ENCODE results near the gene CCNB2. TPM values are rescaled to one million over a fixed set of nuclear protein-coding genes. Genes with fewer than 3 reads are reported as not detected.

CCNB2 gene
- total RNA-seq, 1 experiment from 2014 or later: 99.2 TPM

- CTCF ChIA-PET: no interaction called here
- no peak overlapping the region for H2AFZ ChIP-seq
- H3K27me3 ChIP-seq (ENCODE audit: insufficient read depth, low read depth): no peaks in the 10 kb centered on the region
- peaks cover 29% of the 10 kb centered on the region; the same call in 1 of the 2 replicates for H3F3A ChIP-seq (ENCODE audit: insufficient read depth, low read depth)
- BruUV-seq (replicated peaks): no TSS peak
- no peaks in the 10 kb centered on the region for H3K9me2 ChIP-seq (ENCODE audit: insufficient read depth)
- H3K4me1 ChIP-seq (replicated peaks; ENCODE audit: insufficient read depth): peaks cover 17% of the 10 kb centered on the region
- H3K4me3 ChIP-seq: no peak overlapping the region
- no peak for DNase-seq
- TF ChIP-seq EZH2 (IDR thresholded peaks at IDR 0.05; ENCODE audit: low read depth): no peak
- no peak for TF ChIP-seq CTCF (conservative IDR thresholded peaks at IDR 0.05)
- H3K79me2 ChIP-seq (ENCODE audit: low read depth): no peaks in the 10 kb centered on the region; the same call in 1 of the 2 replicates
- no peaks in the 10 kb centered on the region for H3K9me3 ChIP-seq (ENCODE audit: insufficient read depth, low read depth)
- POLR2A ChIA-PET (ENCODE audit: unreplicated experiment): no interaction called here
- intact Hi-C loops (cut with micrococcal nuclease; ENCODE audit: unreplicated experiment): no loop called here
- no peak overlapping the region for H3K4me2 ChIP-seq
- peaks cover 5% of the 10 kb centered on the region for H3K36me3 ChIP-seq (ENCODE audit: low read depth)
- H3K27ac ChIP-seq: peak overlapping the region; percentile 71; the same call in 1 of the 2 replicates
- no peaks in the 10 kb centered on the region for H4K20me1 ChIP-seq (ENCODE audit: insufficient read depth)
Observed at GRCh38 chr15:59168536-59168935, 63.6 kb downstream of the CCNB2 start.

GRCh38 chr15:59169251-59169708 is 64.3 kb downstream of the CCNB2 start:
- no TSS peak for BruUV-seq (replicated peaks)
- POLR2A ChIA-PET (ENCODE audit: unreplicated experiment): interaction anchor here (0.6 to 0.9 kb wide), 3 partner anchors 76 to 204 kb away, joined by 3 to 8 read pairs (median 4); no protein-coding TSS in a partner anchor
- no peak overlapping the region for H2AFZ ChIP-seq
- no peaks in the 10 kb centered on the region for H3K9me3 ChIP-seq (ENCODE audit: insufficient read depth, low read depth)
- no peaks in the 10 kb centered on the region for H4K20me1 ChIP-seq (ENCODE audit: insufficient read depth)
- no peak overlapping the region for H3K4me2 ChIP-seq
- H3K4me3 ChIP-seq: no peak overlapping the region
- peak overlapping the region; percentile 71 for H3K27ac ChIP-seq
- H3K79me2 ChIP-seq (ENCODE audit: low read depth): no peaks in the 10 kb centered on the region; the same call in 1 of the 2 replicates
- no peak for DNase-seq
- H3K9me2 ChIP-seq (ENCODE audit: insufficient read depth): no peaks in the 10 kb centered on the region
- H3K4me1 ChIP-seq (replicated peaks; ENCODE audit: insufficient read depth): peaks cover 17% of the 10 kb centered on the region
- H3K27me3 ChIP-seq (ENCODE audit: insufficient read depth, low read depth): no peaks in the 10 kb centered on the region
- CTCF ChIA-PET: interaction anchor here (0.5 kb wide), 1 partner anchor 90 kb away, joined by 11 read pairs; no protein-coding TSS in a partner anchor
- TF ChIP-seq EZH2 (IDR thresholded peaks at IDR 0.05; ENCODE audit: low read depth) (no peak), CTCF (conservative IDR thresholded peaks at IDR 0.05) (no peak)
- H3F3A ChIP-seq (ENCODE audit: insufficient read depth, low read depth): peaks cover 32% of the 10 kb centered on the region; the same call in 1 of the 2 replicates
- intact Hi-C loops (cut with micrococcal nuclease; ENCODE audit: unreplicated experiment): no loop called here
- peaks cover 8% of the 10 kb centered on the region for H3K36me3 ChIP-seq (ENCODE audit: low read depth)

GRCh38 chr15:59170295-59171066 is 65.5 kb downstream of the CCNB2 start:
- Histone ChIP-seq H3K9me2 (ENCODE audit: insufficient read depth) (no peaks in the 10 kb centered on the region), H3K4me1 (replicated peaks; ENCODE audit: insufficient read depth) (peaks cover 23% of the 10 kb centered on the region), H3K27ac (peak overlapping the region; percentile 71), H3K27me3 (ENCODE audit: insufficient read depth, low read depth) (no peaks in the 10 kb centered on the region), H3K9me3 (ENCODE audit: insufficient read depth, low read depth) (no peaks in the 10 kb centered on the region), H2AFZ (no peak overlapping the region), H3F3A (ENCODE audit: insufficient read depth, low read depth) (peaks cover 42% of the 10 kb centered on the region), H3K79me2 (ENCODE audit: low read depth) (no peaks in the 10 kb centered on the region; the same call in 1 of the 2 replicates), H4K20me1 (ENCODE audit: insufficient read depth) (no peaks in the 10 kb centered on the region), H3K36me3 (ENCODE audit: low read depth) (peaks cover 8% of the 10 kb centered on the region), H3K4me2 (no peak overlapping the region), H3K4me3 (no peak overlapping the region)
- POLR2A ChIA-PET (ENCODE audit: unreplicated experiment): interaction anchor here (0.5 to 0.9 kb wide), 11 partner anchors 9 to 424 kb away, joined by 3 to 12 read pairs (median 6); no protein-coding TSS in a partner anchor
- DNase-seq: peak; percentile 81 to 92
- CTCF ChIA-PET: interaction anchor here (0.6 to 1.0 kb wide), 6 partner anchors 16 to 378 kb away, joined by 4 to 10 read pairs (median 7); no protein-coding TSS in a partner anchor
- TF ChIP-seq EZH2 (IDR thresholded peaks at IDR 0.05; ENCODE audit: low read depth) (no peak), CTCF (conservative IDR thresholded peaks at IDR 0.05) (no peak)
- BruUV-seq (replicated peaks): no TSS peak
- intact Hi-C loops (cut with micrococcal nuclease; ENCODE audit: unreplicated experiment): loop anchor here (1.0 to 5.0 kb wide), 4 partner anchors 22 to 202 kb away; partner anchors contain the start of gene MYO1E
